Activated T-cell treated with anti-CD3 and anti-CD28 coated beads, Interleukin-2, amount 50 U/mL, for 72 hours (primary cell): ENCODE data around the gene DNAJC22. TPM values are rescaled to one million over a fixed set of nuclear protein-coding genes. Genes with fewer than 3 reads are reported as not detected.

Source experiments
- ATAC-seq, 2 donors: fragments of 150-1000 bp; cut with Tn5 transposase; replicated peaks in 1 of 2; 2 replicates each; pipeline ENCODE4 v1.10.0; 2021; ENCODE audit warnings: moderate library complexity in 2 of 2, mild to moderate bottlenecking in 1 of 2
- DNase-seq, 2 donors: peaks; one replicate each; pipeline ENCODE4 v3.0.0; 2021 to 2022; ENCODE audit warnings: mixed read lengths in 1 of 2
- H3K27ac Mint-ChIP-seq: one replicate; pipeline ENCODE4 v1.8.0; 2022; ENCODE audit warnings: mild to moderate bottlenecking, moderate library complexity, mixed read lengths
- H3K27me3 Mint-ChIP-seq: one replicate; pipeline ENCODE4 v1.8.0; 2022; ENCODE audit warnings: low read depth, mixed read lengths
- H3K36me3 Mint-ChIP-seq, 2 donors: one replicate each; pipeline ENCODE4 v1.8.0; 2022; ENCODE audit warnings: mixed read lengths in 2 of 2, mild to moderate bottlenecking in 1 of 2; ENCODE audit not compliant: insufficient read depth in 2 of 2
- H3K4me1 Mint-ChIP-seq: one replicate; pipeline ENCODE4 v1.8.0; 2022; ENCODE audit warnings: low read depth, mixed read lengths
- H3K4me3 Mint-ChIP-seq, 2 donors: one replicate each; pipeline ENCODE4 v1.8.0; 2022; ENCODE audit warnings: mild to moderate bottlenecking in 2 of 2, mixed read lengths in 2 of 2, moderate library complexity in 2 of 2
- H3K9me3 Mint-ChIP-seq, 2 donors: one replicate each; pipeline ENCODE4 v1.8.0; 2022; ENCODE audit warnings: mixed read lengths in 2 of 2
- total RNA-seq, 2 donors: library from RNA; stranded (reverse); gene quantifications; one replicate each; pipeline ENCODE4 v1.2.3, GENCODE V29; 2022

Gene DNAJC22
- total RNA-seq, 2 donors from 2014 or later = 0.05 TPM; not detected in 1

GRCh38 chr12:49359671-49360070 is 13.0 kb downstream of the DNAJC22 start:
- Mint-ChIP-seq H3K27ac (no peak overlapping the region), H3K4me3 (no peak overlapping the region), H3K36me3 (no peaks in the 10 kb centered on the region), H3K4me1 (peaks cover 11% of the 10 kb centered on the region), H3K9me3 (no peaks in the 10 kb centered on the region), H3K27me3 (peaks cover 13% of the 10 kb centered on the region)
- DNase-seq (no peak), ATAC-seq (no peak)

DNA sequence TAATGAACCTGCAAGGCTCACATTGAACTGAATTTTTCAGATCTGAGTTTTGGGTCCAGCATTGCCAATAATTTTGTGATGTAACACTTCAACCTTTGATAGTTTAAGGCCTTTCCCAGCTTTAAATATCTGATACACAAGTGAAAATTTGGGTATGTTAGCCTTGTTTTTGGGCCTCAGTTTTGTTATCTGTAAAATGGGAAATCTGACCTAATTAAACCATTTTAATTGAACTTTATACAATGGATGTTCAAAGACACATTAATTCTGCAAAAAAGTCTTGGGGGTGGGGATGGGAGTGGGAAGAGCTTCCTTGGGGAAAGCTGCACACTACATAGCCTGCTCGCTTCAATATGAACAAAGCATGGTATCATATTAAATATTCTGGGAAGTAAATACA is 15.4 kb downstream of the DNAJC22 start:
- DNase-seq = no peak
- peaks cover 3% of the 10 kb centered on the region for H3K27me3 Mint-ChIP-seq
- H3K36me3 Mint-ChIP-seq = no peaks in the 10 kb centered on the region
- no peak overlapping the region for H3K4me3 Mint-ChIP-seq
- H3K27ac Mint-ChIP-seq = no peak overlapping the region
- H3K4me1 Mint-ChIP-seq = peaks cover 16% of the 10 kb centered on the region
- H3K9me3 Mint-ChIP-seq = no peaks in the 10 kb centered on the region
- no peak for ATAC-seq

DNA sequence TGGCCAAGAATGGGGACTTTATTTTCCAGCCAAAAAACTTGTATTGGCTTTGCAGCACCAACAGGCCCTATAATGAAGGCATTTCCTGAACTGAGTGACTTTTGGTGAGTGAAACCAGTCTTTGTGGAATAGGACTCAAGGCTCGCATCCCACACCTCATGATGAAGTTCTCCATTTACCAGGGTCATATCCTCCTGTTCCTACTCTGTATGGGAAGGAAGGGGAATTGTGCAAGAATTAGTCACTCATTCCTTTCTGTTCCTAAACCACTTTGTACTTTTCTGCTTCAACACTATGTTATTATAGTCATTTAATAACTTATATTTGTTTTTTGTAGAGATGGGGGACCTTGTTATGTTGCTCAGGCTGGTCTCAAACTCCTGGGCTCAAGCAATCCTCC is 18.3 kb downstream of the DNAJC22 start:
- no peaks in the 10 kb centered on the region for H3K9me3 Mint-ChIP-seq
- no peaks in the 10 kb centered on the region for H3K36me3 Mint-ChIP-seq
- no peak overlapping the region for H3K27ac Mint-ChIP-seq
- peaks cover 28% of the 10 kb centered on the region for H3K4me1 Mint-ChIP-seq
- DNase-seq (no peak), ATAC-seq (no peak)
- H3K4me3 Mint-ChIP-seq = no peak overlapping the region
- no peaks in the 10 kb centered on the region for H3K27me3 Mint-ChIP-seq

- H3K4me1 Mint-ChIP-seq = peaks cover 34% of the 10 kb centered on the region
- H3K9me3 Mint-ChIP-seq = no peaks in the 10 kb centered on the region
- no peak for ATAC-seq
- H3K27ac Mint-ChIP-seq = no peak overlapping the region
- no peaks in the 10 kb centered on the region for H3K27me3 Mint-ChIP-seq
- H3K4me3 Mint-ChIP-seq = peak overlapping the region; percentile 84 to 86
- DNase-seq = no peak
- H3K36me3 Mint-ChIP-seq = no peaks in the 10 kb centered on the region
Measured at GRCh38 chr12:49365542-49365941, 18.9 kb downstream of the DNAJC22 start.

GRCh38 chr12:49366096-49366651 is 19.5 kb downstream of the DNAJC22 start:
- Mint-ChIP-seq H3K36me3 (no peaks in the 10 kb centered on the region), H3K27ac (peak overlapping the region; percentile 88), H3K9me3 (no peaks in the 10 kb centered on the region), H3K27me3 (no peaks in the 10 kb centered on the region), H3K4me1 (peaks cover 40% of the 10 kb centered on the region), H3K4me3 (peak overlapping the region; percentile 84 to 86)
- peak; percentile 12 to 17 for ATAC-seq
- no peak for DNase-seq

GRCh38 chr12:49366652-49367380 is 20.1 kb downstream of the DNAJC22 start:
- peak overlapping the region; percentile 88 for H3K27ac Mint-ChIP-seq

GRCh38 chr12:49367381-49368239 is 20.9 kb downstream of the DNAJC22 start, which contains the start of gene SPATS2:
SPATS2 (plus strand) TSS chr12:49367462; CDS start chr12:49461013, 93,551 bp downstream.
- H3K36me3 Mint-ChIP-seq = no peaks in the 10 kb centered on the region
- no peaks in the 10 kb centered on the region for H3K9me3 Mint-ChIP-seq
- H3K4me1 Mint-ChIP-seq = peaks cover 46% of the 10 kb centered on the region
- no peak for ATAC-seq
- H3K4me3 Mint-ChIP-seq = peak within 1 kb of the TSS; percentile 84 to 86
- H3K27ac Mint-ChIP-seq = peak within 1 kb of the TSS; percentile 88
- DNase-seq = no peak
- no peaks in the 10 kb centered on the region for H3K27me3 Mint-ChIP-seq

More at GRCh38 chr12:49366652-49367380, 20.1 kb downstream of the DNAJC22 start:
- H3K4me3 Mint-ChIP-seq = peak overlapping the region; percentile 84 to 86
- peaks cover 46% of the 10 kb centered on the region for H3K4me1 Mint-ChIP-seq
- DNase-seq (peak; percentile 93 to 95), ATAC-seq (peak; percentile 85 to 90)
- H3K27me3 Mint-ChIP-seq = no peaks in the 10 kb centered on the region
- no peaks in the 10 kb centered on the region for H3K9me3 Mint-ChIP-seq
- H3K36me3 Mint-ChIP-seq = no peaks in the 10 kb centered on the region

DNA sequence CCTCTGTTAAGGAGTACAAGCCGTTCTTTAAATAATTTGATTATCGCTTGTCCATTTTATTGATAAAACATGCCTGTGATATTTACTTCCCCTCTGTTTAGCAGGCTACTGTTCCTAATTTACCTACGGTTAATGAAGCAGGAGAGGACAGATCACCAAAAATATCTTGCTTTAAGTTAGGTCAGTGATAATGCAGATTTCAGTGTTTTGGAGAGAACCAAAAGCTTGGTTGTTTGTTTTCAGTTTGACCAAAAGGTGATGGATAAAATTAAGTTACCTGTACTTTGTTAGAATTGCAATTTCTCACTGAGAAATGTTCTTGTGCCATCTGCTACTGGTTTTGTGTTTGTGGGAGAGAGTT is 21.5 kb downstream of the DNAJC22 start:
- ATAC-seq = no peak
- no peaks in the 10 kb centered on the region for H3K36me3 Mint-ChIP-seq
- peak overlapping the region; percentile 38 for H3K27ac Mint-ChIP-seq
- H3K4me1 Mint-ChIP-seq = peaks cover 46% of the 10 kb centered on the region
- no peaks in the 10 kb centered on the region for H3K9me3 Mint-ChIP-seq
- H3K4me3 Mint-ChIP-seq = peak overlapping the region; percentile 84 to 86
- no peak for DNase-seq
- H3K27me3 Mint-ChIP-seq = no peaks in the 10 kb centered on the region

GRCh38 chr12:49369411-49370145 is 22.9 kb downstream of the DNAJC22 start:
- Mint-ChIP-seq H3K4me1 (peaks cover 46% of the 10 kb centered on the region), H3K9me3 (no peaks in the 10 kb centered on the region), H3K27ac (no peak overlapping the region), H3K36me3 (no peaks in the 10 kb centered on the region), H3K27me3 (no peaks in the 10 kb centered on the region), H3K4me3 (peak overlapping the region in 1 of 2 donors; percentile 63)
- DNase-seq (peak in 1 of 2 donors; percentile 22), ATAC-seq (no peak)

DNA sequence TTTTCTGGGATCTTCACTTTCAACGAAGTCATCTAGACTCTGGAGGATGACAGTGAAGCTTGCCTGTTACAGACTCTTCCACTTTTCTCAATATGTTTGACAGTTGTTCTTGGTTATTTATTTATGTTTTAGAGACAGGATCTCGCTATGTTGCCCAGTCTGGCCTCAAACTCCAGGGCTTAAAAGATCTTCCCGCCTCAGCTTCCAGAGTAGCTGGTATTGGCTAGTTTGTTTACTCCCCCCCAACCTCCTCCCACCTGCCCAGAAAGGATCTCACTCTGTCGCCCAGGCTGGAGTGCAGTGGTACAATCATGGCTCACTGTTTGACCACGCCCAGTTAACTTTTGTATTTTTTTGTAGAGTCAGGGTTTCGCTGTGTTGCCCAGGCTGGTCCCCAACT is 23.9 kb downstream of the DNAJC22 start:
- DNase-seq (no peak), ATAC-seq (no peak)
- no peaks in the 10 kb centered on the region for H3K36me3 Mint-ChIP-seq
- no peak overlapping the region for H3K4me3 Mint-ChIP-seq
- peaks cover 50% of the 10 kb centered on the region for H3K4me1 Mint-ChIP-seq
- H3K9me3 Mint-ChIP-seq = no peaks in the 10 kb centered on the region
- H3K27ac Mint-ChIP-seq = no peak overlapping the region
- H3K27me3 Mint-ChIP-seq = no peaks in the 10 kb centered on the region

DNA sequence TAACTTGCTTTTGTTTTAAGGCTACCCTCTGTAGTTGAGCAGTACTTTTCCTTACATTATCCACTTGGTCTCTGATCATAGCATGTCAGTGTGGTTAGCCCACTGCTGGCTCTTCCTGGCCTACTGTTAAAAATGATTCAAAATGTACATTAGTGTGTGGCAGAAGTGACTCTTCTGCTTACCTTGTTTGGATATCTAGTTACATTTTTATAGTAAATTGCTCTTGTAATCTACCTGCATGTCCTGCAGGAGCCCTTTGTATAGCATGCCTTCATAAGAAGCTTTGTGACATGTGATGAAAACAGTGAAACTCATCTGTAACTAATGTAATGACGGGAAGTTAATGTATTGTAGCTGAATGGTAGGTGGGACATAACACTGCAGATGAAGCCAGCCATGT is 28.7 kb downstream of the DNAJC22 start:
- peak; percentile 45 to 74 for ATAC-seq
- no peaks in the 10 kb centered on the region for H3K9me3 Mint-ChIP-seq

DNA sequence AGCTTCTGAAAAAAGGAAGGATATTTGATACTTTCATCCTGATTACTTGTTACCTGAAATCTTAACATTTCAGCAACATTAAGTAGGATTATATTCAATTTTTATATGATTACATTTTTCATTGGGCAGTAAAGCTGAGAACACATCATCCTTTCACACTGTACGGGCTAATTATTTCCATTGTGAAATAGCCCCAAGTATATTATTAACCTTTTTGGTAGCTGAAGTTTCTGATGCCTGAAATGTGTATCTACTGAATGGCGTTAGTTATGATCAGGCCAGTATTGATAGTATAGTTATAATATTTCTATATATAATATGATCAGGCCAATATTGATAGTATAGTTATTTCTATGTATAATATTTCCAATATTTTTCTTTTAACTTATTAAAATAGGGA is 30.7 kb downstream of the DNAJC22 start:
- no peak for DNase-seq
- H3K36me3 Mint-ChIP-seq = no peaks in the 10 kb centered on the region
- H3K9me3 Mint-ChIP-seq = no peaks in the 10 kb centered on the region
- peaks cover 7% of the 10 kb centered on the region for H3K4me1 Mint-ChIP-seq
- H3K4me3 Mint-ChIP-seq = no peak overlapping the region
- no peak overlapping the region for H3K27ac Mint-ChIP-seq
- no peak for ATAC-seq
- H3K27me3 Mint-ChIP-seq = no peaks in the 10 kb centered on the region

More for the DNA sequence above, 28.7 kb downstream of the DNAJC22 start:
- Mint-ChIP-seq H3K4me1 (peaks cover 21% of the 10 kb centered on the region), H3K27ac (no peak overlapping the region), H3K36me3 (no peaks in the 10 kb centered on the region), H3K27me3 (no peaks in the 10 kb centered on the region), H3K4me3 (no peak overlapping the region)
- DNase-seq = no peak
